KMS-11 (cell line): ENCODE results near the gene TMIE.
"Not testable (repeated sequence)": the region's sequence is repeated elsewhere in the genome, so short reads cannot be mapped to it uniquely, and the experiment has no call there.

ENCODE experiments used
- H2AFZ ChIP-seq: fragments of 200-600 bp; sonication (generic); 2 replicates; pipeline ENCODE4 v1.6.1; 2016; ENCODE audit warnings: antibody characterized with exemption, mixed run types, low read depth
- H3K27ac ChIP-seq: fragments of 200-600 bp; sonication (generic); 2 replicates; pipeline ENCODE4 v1.6.1; 2016; ENCODE audit warnings: mild to moderate bottlenecking, mixed run types
- H3K27me3 ChIP-seq: fragments of 200-600 bp; sonication (generic); 2 replicates; pipeline ENCODE4 v1.6.1; 2017; ENCODE audit warnings: mild to moderate bottlenecking, low read depth, mixed run types, moderate library complexity; ENCODE audit not compliant: insufficient read depth
- H3K36me3 ChIP-seq: fragments of 200-600 bp; sonication (generic); 2 replicates; pipeline ENCODE4 v1.6.1; 2017; ENCODE audit warnings: mild to moderate bottlenecking, mixed run types; ENCODE audit not compliant: insufficient read depth
- H3K4me1 ChIP-seq: fragments of 200-600 bp; sonication (generic); 2 replicates; pipeline ENCODE4 v1.6.1; 2016; ENCODE audit warnings: mild to moderate bottlenecking, low read depth, mixed run types; ENCODE audit not compliant: poor library complexity, severe bottlenecking
- H3K4me2 ChIP-seq: fragments of 200-600 bp; sonication (generic); 2 replicates; pipeline ENCODE4 v1.7.0; 2016; ENCODE audit warnings: mild to moderate bottlenecking, mixed run types
- H3K4me3 ChIP-seq: fragments of 200-600 bp; sonication (generic); IDR thresholded peaks from 2 replicates; pipeline ENCODE4 v1.6.1; 2017; ENCODE audit warnings: low read depth, low read length, mixed read lengths; ENCODE audit not compliant: insufficient read depth
- H3K79me2 ChIP-seq: fragments of 200-600 bp; sonication (generic); 2 replicates; pipeline ENCODE4 v1.6.1; 2016; ENCODE audit warnings: low read depth, mixed run types; ENCODE audit not compliant: insufficient read depth
- H3K9ac ChIP-seq: fragments of 200-600 bp; sonication (generic); 2 replicates; pipeline ENCODE4 v1.6.1; 2016; ENCODE audit warnings: mild to moderate bottlenecking, mixed run types
- H4K20me1 ChIP-seq: fragments of 200-600 bp; sonication (generic); 2 replicates; pipeline ENCODE4 v1.6.1; 2016; ENCODE audit warnings: mild to moderate bottlenecking, mixed run types; ENCODE audit not compliant: insufficient read depth
- CTCF ChIP-seq: fragments of 200-600 bp; sonication (generic); conservative IDR thresholded peaks from 2 replicates; pipeline ENCODE4 v1.6.1; 2017; ENCODE audit warnings: low read depth, mild to moderate bottlenecking, antibody characterized with exemption, low read length, moderate library complexity, mixed read lengths

TMIE gene

GRCh38 chr3:46746711-46747110 lies 45.5 kb downstream of the TMIE start:
- no peaks in the 10 kb centered on the region for H4K20me1 ChIP-seq
- no peaks in the 10 kb centered on the region for H3K4me1 ChIP-seq
- no peaks in the 10 kb centered on the region for H3K27me3 ChIP-seq
- H3K4me3 ChIP-seq: no peak overlapping the region
- no peak for TF ChIP-seq CTCF
- H3K9ac ChIP-seq: no peak overlapping the region
- no peak overlapping the region for H3K27ac ChIP-seq
- H2AFZ ChIP-seq: no peak overlapping the region
- no peaks in the 10 kb centered on the region for H3K79me2 ChIP-seq
- H3K4me2 ChIP-seq: no peak overlapping the region
- H3K36me3 ChIP-seq: no peaks in the 10 kb centered on the region

DNA sequence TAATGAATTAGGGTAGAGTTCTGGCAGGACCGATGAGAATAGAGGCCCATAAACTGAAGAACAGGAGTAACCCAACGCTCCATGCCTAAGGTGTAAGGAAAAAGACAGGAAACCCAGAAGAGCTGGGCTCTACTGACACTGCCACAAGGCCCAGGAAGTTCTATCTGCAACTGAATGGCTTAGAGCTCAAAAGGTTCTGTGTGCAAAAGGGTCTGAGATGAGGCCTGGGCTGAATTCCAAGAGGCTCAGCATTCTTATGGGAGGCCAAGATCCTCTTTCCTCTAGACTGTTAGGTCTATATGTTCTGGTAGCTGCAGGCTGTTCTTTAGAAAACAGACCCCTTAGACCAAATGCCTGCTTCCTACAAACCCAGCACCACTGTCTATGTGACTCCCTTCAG lies 47.0 kb downstream of the TMIE start:
- Histone ChIP-seq H3K4me1 (no peaks in the 10 kb centered on the region), H4K20me1 (no peaks in the 10 kb centered on the region), H3K27ac (no peak overlapping the region), H3K9ac (no peak overlapping the region), H3K79me2 (no peaks in the 10 kb centered on the region), H3K36me3 (no peaks in the 10 kb centered on the region), H2AFZ (no peak overlapping the region), H3K27me3 (no peaks in the 10 kb centered on the region), H3K4me3 (no peak overlapping the region), H3K4me2 (no peak overlapping the region)
- no peak for TF ChIP-seq CTCF

DNA sequence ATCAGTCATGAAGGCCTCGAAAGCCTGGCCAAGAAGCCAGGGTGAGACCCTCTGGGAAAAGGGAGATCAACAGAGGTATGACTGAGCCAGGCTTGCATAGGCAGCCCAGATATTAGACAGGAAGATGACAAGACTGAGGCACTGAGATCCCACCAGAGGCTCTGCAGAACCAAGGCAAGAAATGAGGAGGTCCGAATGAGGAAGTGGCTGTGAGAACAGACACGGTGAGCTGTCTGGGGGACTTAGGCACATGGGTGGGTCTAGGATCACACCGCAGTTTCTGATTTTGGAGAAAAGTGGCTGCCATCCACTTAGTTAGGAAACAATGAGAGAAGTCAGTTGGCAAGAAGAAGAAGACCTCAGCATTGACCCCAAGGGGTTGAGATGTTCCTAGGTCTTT lies 47.9 kb downstream of the TMIE start:
- Histone ChIP-seq H4K20me1 (no peaks in the 10 kb centered on the region), H3K27me3 (no peaks in the 10 kb centered on the region), H3K9ac (no peak overlapping the region), H3K36me3 (no peaks in the 10 kb centered on the region), H3K4me2 (no peak overlapping the region), H2AFZ (no peak overlapping the region), H3K4me3 (no peak overlapping the region), H3K79me2 (no peaks in the 10 kb centered on the region), H3K4me1 (no peaks in the 10 kb centered on the region), H3K27ac (no peak overlapping the region)
- no peak for TF ChIP-seq CTCF

DNA sequence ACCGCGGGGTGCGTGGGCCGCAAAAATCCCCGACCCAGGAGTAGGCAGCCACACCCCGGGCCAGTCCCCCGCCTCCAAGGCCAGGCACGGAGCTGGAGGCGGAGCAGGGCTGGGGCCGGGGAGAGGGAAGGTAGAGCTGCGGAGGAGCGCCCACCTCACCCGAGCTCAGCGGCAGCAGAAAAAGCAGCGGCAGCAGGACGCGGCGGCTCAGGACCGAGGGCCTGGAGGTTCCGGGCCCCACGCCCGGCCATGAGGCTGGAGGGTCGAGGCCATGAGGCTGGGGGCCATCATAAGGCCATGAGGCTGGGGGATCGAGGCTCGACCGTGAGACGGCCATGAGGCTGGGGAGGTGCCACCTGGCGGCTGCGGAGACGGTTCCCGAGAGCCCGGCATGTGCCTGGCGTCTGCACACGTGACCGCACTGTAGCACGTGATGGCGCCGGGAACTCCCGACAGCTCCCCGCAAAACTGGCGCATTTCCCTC lies 49.4 kb downstream of the TMIE start:
- Histone ChIP-seq H3K36me3 (no peaks in the 10 kb centered on the region), H3K9ac (no peak overlapping the region), H4K20me1 (no peaks in the 10 kb centered on the region)

GRCh38 chr3:46753127-46753526 lies 51.9 kb downstream of the TMIE start:
- not testable (repeated sequence) for H3K4me2 ChIP-seq, H3K4me3 ChIP-seq, H2AFZ ChIP-seq, H4K20me1 ChIP-seq, H3K4me1 ChIP-seq, H3K9ac ChIP-seq, H3K27me3 ChIP-seq, H3K27ac ChIP-seq, H3K36me3 ChIP-seq, H3K79me2 ChIP-seq

More for the DNA sequence above, 49.4 kb downstream of the TMIE start:
- Histone ChIP-seq H3K79me2 (no peaks in the 10 kb centered on the region), H3K4me2 (no peak overlapping the region), H3K27me3 (no peaks in the 10 kb centered on the region), H3K4me3 (no peak overlapping the region), H3K4me1 (no peaks in the 10 kb centered on the region), H2AFZ (no peak overlapping the region), H3K27ac (no peak overlapping the region)
- TF ChIP-seq CTCF: no peak
